SKM-1 treated with dmso at 0.1 percent for 144 hours (cell line): ENCODE data around the gene SRGAP3.

Experiments used
- DNase-seq: peaks from one replicate; lab custom pipeline; 2025; ENCODE audit not compliant: unreplicated experiment; lab: John Stamatoyannopoulos, UW

The SRGAP3 gene

GRCh38 chr3:9121366-9122001 is 128.0 kb downstream of the SRGAP3 start:
- DNase-seq, result no peak

GRCh38 chr3:9119331-9119730 is 130.1 kb downstream of the SRGAP3 start:
- peak; percentile 10 for DNase-seq

- DNase-seq, result no peak
These were observed 131.2 kb downstream of the SRGAP3 start for GRCh38 chr3:9118222-9118621.

GRCh38 chr3:9117220-9117619 is 132.2 kb downstream of the SRGAP3 start:
- DNase-seq, result no peak

GRCh38 chr3:9116336-9116735 is 133.1 kb downstream of the SRGAP3 start:
- no peak for DNase-seq

- no peak for DNase-seq
These were observed 134.1 kb downstream of the SRGAP3 start for GRCh38 chr3:9115336-9115735.

- DNase-seq, result no peak
These were observed 136.4 kb downstream of the SRGAP3 start for GRCh38 chr3:9113040-9113439.

- no peak for DNase-seq
These were observed 137.6 kb downstream of the SRGAP3 start for GRCh38 chr3:9111866-9112265.

GRCh38 chr3:9111417-9111816 is 138.0 kb downstream of the SRGAP3 start:
- DNase-seq, result no peak

GRCh38 chr3:9110802-9111201 is 138.6 kb downstream of the SRGAP3 start:
- DNase-seq, result no peak

- DNase-seq, result no peak
These were observed 139.1 kb downstream of the SRGAP3 start for GRCh38 chr3:9110316-9110715.

- DNase-seq, result no peak
These were observed 139.9 kb downstream of the SRGAP3 start for GRCh38 chr3:9109568-9109914.

GRCh38 chr3:9108876-9109567 is 140.4 kb downstream of the SRGAP3 start:
- no peak for DNase-seq

- no peak for DNase-seq
These were observed 141.7 kb downstream of the SRGAP3 start for GRCh38 chr3:9107738-9108137.

GRCh38 chr3:9105421-9105820 is 144.0 kb downstream of the SRGAP3 start:
- DNase-seq, result no peak

GRCh38 chr3:9104121-9104520 is 145.3 kb downstream of the SRGAP3 start:
- DNase-seq, result no peak

- no peak for DNase-seq
These were observed 147.0 kb downstream of the SRGAP3 start for GRCh38 chr3:9102240-9102981.

GRCh38 chr3:9101286-9101685 is 148.2 kb downstream of the SRGAP3 start:
- no peak for DNase-seq

GRCh38 chr3:9100513-9100894 is 148.9 kb downstream of the SRGAP3 start:
- DNase-seq, result no peak

GRCh38 chr3:9099702-9100512 is 149.5 kb downstream of the SRGAP3 start:
- no peak for DNase-seq
